Lung (tissue), 12 donors: ENCODE data around the gene INPP4B. TPM values are rescaled to one million over a fixed set of nuclear protein-coding genes. Genes with fewer than 3 reads are reported as not detected.

Source experiments
- ATAC-seq: fragments of 200-7000 bp; cut with Tn5 transposase; one replicate; pipeline ENCODE4 v1.9.1; 2020; ENCODE audit warnings: moderate number of reproducible peaks; ENCODE audit not compliant: insufficient read depth, low FRiP score
- DNase-seq, 3 donors: peaks; one replicate each; pipeline ENCODE4 v3.0.0-alpha.2; 2013 to 2017
- H3K27ac ChIP-seq, 2 donors: one replicate each; pipeline ENCODE4 v1.5.1; 2013; ENCODE audit warnings: mild to moderate bottlenecking in 2 of 2, moderate library complexity in 2 of 2, control low read depth in 1 of 2, inconsistent platforms in 1 of 2, low read depth in 1 of 2, low read length in 1 of 2
- H3K27me3 ChIP-seq, 3 donors: one replicate each; pipeline ENCODE4 v1.5.1; 2013; ENCODE audit warnings: low read length in 2 of 3; ENCODE audit not compliant: control insufficient read depth in 3 of 3, insufficient read depth in 3 of 3
- H3K36me3 ChIP-seq, 4 donors: one replicate each; pipeline ENCODE4 v1.5.1; 2013; ENCODE audit warnings: low read length in 4 of 4, mild to moderate bottlenecking in 1 of 4, moderate library complexity in 1 of 4; ENCODE audit not compliant: control insufficient read depth in 4 of 4, insufficient read depth in 4 of 4
- H3K4me1 ChIP-seq, 5 donors: one replicate each; pipeline ENCODE4 v1.5.1; 2013; ENCODE audit warnings: low read length in 5 of 5, mild to moderate bottlenecking in 2 of 5, moderate library complexity in 1 of 5; ENCODE audit not compliant: control insufficient read depth in 5 of 5, insufficient read depth in 5 of 5
- H3K4me3 ChIP-seq: one replicate; pipeline ENCODE4 v1.5.1; 2013; ENCODE audit warnings: mild to moderate bottlenecking, control low read depth, moderate library complexity
- H3K9ac ChIP-seq, 2 donors: one replicate each; pipeline ENCODE4 v1.5.1; 2013; ENCODE audit warnings: low read length in 2 of 2, control low read depth in 1 of 2; ENCODE audit not compliant: insufficient read depth in 1 of 2
- H3K9me3 ChIP-seq, 4 donors: one replicate each; pipeline ENCODE4 v1.5.1; 2013; ENCODE audit warnings: low read length in 3 of 4, mild to moderate bottlenecking in 1 of 4, moderate library complexity in 1 of 4; ENCODE audit not compliant: control insufficient read depth in 4 of 4, insufficient read depth in 3 of 4
- WGBS, 2 donors: extraction: QIAGEN DNeasy Blood & Tissue Kit; methylation state at CpG; one replicate each; pipeline ENCODE4 v1.1.7; 2013; 5-methylcytosine and 5-hydroxymethylcytosine counted together
- polyA plus RNA-seq, 2 donors: library from polyadenylated mRNA; stranded (reverse); fragments of 200-250 nt; gene quantifications; one replicate each; pipeline ENCODE4 v1.2.1, GENCODE V29; 2013
- total RNA-seq, 2 donors: library from RNA; depleted of rRNA in 1 of 2; stranded (reverse); fragments of >200 nt in 1 of 2; gene quantifications; one replicate each; pipeline ENCODE4 v1.2.1, GENCODE V29; 2014 to 2021
- TF ChIP-seq, protein P1 (sequence below): IDR thresholded peaks from 2 replicates; pipeline ENCODE4 v1.5.1; 2012; ENCODE audit warnings: mild to moderate bottlenecking; ENCODE audit errors: control extremely low read depth, extremely low read depth
- donor health status: control.
- donor health status: control.
- donor health status: Bipolar disorder and iron deficiency.
- donor health status: healthy.
- donor health status: DM: yes; HTN: yes; CAD: no.

INPP4B gene
- total and polyA plus RNA-seq, 4 donors, result 2.4 to 32.6 (median 5.6) TPM

DNA sequence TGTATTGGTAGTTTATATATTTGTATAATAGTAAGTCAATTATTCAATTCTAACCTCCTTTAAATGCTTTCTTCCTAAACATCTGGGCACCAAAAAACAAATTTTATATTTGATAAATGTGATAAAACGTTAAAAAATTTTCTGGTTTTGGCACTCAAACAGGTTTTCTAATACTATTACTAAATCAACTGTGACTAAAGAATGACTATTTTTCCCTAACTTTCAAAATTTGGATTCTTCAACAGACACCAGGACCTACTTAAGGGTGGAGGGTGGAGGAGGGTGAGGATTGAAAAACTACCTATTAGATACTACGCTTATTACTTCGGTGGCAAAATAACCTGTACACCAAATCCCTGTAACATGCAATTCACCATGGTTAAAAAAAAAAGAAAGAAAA is 654.2 kb downstream of the INPP4B start:
- Histone ChIP-seq H3K4me1 (no peaks in the 10 kb centered on the region), H3K9me3 (no peaks in the 10 kb centered on the region), H3K4me3 (no peak overlapping the region), H3K36me3 (no peaks in the 10 kb centered on the region), H3K27me3 (no peaks in the 10 kb centered on the region), H3K9ac (no peak overlapping the region), H3K27ac (no peak overlapping the region)
- DNase-seq, result no peak
- ATAC-seq, result no peak
- TF ChIP-seq, protein P1, sequence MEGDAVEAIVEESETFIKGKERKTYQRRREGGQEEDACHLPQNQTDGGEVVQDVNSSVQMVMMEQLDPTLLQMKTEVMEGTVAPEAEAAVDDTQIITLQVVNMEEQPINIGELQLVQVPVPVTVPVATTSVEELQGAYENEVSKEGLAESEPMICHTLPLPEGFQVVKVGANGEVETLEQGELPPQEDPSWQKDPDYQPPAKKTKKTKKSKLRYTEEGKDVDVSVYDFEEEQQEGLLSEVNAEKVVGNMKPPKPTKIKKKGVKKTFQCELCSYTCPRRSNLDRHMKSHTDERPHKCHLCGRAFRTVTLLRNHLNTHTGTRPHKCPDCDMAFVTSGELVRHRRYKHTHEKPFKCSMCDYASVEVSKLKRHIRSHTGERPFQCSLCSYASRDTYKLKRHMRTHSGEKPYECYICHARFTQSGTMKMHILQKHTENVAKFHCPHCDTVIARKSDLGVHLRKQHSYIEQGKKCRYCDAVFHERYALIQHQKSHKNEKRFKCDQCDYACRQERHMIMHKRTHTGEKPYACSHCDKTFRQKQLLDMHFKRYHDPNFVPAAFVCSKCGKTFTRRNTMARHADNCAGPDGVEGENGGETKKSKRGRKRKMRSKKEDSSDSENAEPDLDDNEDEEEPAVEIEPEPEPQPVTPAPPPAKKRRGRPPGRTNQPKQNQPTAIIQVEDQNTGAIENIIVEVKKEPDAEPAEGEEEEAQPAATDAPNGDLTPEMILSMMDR, result no peak
- 59 to 61% methylated on average over 3 of the region's 3 CpGs for WGBS, 2 donors

DNA sequence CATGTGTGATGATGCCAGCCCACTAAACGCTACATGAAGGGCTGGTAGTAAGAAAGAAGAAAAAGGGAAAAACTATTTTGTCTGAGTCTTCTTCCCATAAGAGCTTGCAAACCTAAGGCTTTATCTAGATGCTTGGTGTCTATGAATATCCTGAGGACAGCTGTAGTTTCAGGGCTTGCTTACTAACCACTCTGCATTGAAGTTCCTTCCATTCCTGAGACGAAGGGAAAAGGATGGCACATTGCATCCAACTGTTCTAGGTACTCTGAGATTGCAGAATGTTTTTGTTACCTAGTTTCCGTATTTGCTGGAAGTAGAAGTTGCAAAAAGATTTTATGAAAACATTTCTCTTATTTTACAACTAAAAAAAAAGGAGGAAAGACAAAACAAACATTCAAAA is 665.1 kb downstream of the INPP4B start:
- H3K4me3 ChIP-seq, result no peak overlapping the region
- H3K4me1 ChIP-seq, result peaks cover 0 to 2% (median 0%) of the 10 kb centered on the region in 5 donors
- H3K27ac ChIP-seq, result no peak overlapping the region
- H3K9ac ChIP-seq, result no peak overlapping the region
- no peak for ATAC-seq
- no peaks in the 10 kb centered on the region for H3K36me3 ChIP-seq
- WGBS, 2 donors, result 91 to 94% methylated on average over 3 of the region's 3 CpGs
- DNase-seq, result no peak
- TF ChIP-seq, protein P1, result no peak
- no peaks in the 10 kb centered on the region for H3K9me3 ChIP-seq
- no peaks in the 10 kb centered on the region for H3K27me3 ChIP-seq

DNA sequence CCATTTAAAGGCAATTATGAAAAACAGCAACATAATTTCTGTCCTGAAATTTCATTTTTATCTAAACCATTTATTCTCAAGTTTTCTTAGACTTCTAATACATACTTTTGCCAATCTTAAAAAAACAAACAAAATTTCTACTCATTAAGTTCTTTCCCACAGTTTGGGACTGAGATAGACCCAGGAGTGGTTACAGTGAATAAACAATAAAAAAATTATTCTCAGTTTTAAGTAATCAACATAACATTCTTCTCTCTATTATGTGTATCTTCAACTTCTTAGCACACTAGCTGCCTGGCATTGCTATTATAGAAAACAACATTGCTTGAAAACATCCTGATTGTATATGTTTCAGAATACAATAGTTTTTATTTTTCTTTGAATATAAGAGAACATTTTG is 676.9 kb downstream of the INPP4B start:
- Histone ChIP-seq H3K4me1 (no peaks in the 10 kb centered on the region), H3K27ac (no peak overlapping the region), H3K9ac (no peak overlapping the region), H3K4me3 (no peak overlapping the region), H3K9me3 (no peaks in the 10 kb centered on the region), H3K36me3 (peaks cover 0 to 15% (median 0%) of the 10 kb centered on the region in 4 donors), H3K27me3 (no peaks in the 10 kb centered on the region)
- DNase-seq, result no peak
- no peak for ATAC-seq
- TF ChIP-seq, protein P1, result no peak

DNA sequence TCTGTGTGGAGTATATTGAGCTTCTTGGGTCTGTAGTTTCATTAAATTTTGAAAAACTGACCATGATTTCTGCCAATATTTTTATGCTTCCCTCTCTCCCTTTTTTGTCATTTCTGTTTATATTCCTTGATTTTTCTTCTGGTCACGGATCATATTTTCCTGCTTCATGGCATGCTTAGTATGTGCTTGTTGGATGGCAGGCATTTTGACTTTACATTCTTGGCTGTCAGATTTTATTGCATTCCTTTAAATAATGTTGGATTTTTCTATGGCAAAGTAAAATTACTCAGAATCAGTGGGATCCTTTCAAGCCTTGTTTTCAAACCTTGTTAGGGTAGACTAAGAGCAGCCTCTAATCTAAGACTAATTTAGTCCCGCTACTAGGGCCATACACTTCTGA is 677.9 kb downstream of the INPP4B start:
- H3K36me3 ChIP-seq, result peaks cover 0 to 11% (median 0%) of the 10 kb centered on the region in 4 donors
- H3K27me3 ChIP-seq, result no peaks in the 10 kb centered on the region
- TF ChIP-seq, protein P1, result no peak
- H3K27ac ChIP-seq, result no peak overlapping the region
- DNase-seq (no peak), ATAC-seq (no peak)
- WGBS, 2 donors, result 88 to 95% methylated on average over 2 of the region's 2 CpGs
- no peaks in the 10 kb centered on the region for H3K9me3 ChIP-seq
- H3K9ac ChIP-seq, result no peak overlapping the region
- no peak overlapping the region for H3K4me3 ChIP-seq
- no peaks in the 10 kb centered on the region for H3K4me1 ChIP-seq
